Activated CD4-positive, alpha-beta T cell treated with anti-CD3 and anti-CD28 coated beads, Interleukin-2, amount 50 U/mL, for 16 hours (primary cell): ENCODE measurements around the gene CLBA1.
"Not testable (repeated sequence)": the region's sequence is repeated elsewhere in the genome, so short reads cannot be mapped to it uniquely, and the experiment has no call there.

Source experiments
- DNase-seq: peaks from one replicate; pipeline ENCODE4 v3.0.0-alpha.2; 2020

Gene CLBA1

DNA sequence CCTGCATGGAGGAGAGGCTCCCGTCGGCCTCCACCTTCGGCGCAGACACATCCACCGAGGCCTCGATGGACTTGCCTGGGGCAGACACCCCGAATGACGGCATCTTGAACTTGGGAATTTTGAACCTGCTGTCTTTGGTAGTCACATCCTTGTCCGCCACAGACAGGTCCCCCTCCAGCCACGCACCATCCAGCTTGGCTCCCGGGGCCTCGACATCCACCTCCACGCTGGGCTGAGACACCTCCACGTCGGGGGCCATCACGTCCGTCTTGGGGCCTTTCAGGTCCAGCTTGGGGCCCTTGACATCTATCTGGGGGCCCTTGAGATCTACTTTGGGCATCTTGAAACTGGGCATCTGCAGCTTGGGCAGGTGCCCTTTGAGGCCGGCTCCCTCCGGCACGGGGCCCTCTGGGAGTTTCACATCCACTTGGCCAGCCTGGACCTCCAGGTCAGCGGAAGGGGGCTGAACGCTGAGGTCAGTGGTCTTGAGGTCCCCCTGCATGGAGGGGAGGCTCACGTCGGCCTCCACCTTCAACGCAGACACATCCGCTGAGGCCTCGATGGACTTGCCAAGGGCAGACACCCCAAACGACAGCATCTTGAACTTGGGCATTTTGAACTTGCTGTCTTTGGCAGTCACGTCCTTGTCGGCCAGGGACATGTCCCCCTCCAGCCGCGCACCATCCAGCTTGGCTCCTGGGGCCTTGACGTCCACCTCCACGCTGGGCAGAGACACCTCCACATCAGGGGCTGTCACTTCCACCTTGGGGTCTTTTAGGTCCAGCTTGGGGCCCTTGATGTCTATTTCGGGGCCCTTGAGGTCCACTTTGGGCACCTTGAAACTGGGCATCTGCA, 37.5 kb upstream of the CLBA1 start:
- DNase-seq, result not testable (repeated sequence)

DNA sequence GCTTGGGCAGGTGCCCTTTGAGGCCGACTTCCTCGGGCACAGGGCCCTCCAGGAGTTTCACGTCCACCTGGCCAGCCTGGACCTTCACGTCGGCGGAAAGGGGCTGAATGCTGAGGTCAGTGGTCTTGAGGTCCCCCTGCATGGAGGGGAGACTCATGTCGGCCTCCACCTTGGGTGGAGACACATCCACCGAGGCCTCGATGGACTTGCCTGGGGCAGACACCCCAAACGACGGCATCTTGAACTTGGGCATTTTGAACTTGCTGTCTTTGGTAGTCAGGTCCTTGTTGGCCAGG, 36.9 kb upstream of the CLBA1 start:
- no peak for DNase-seq

DNA sequence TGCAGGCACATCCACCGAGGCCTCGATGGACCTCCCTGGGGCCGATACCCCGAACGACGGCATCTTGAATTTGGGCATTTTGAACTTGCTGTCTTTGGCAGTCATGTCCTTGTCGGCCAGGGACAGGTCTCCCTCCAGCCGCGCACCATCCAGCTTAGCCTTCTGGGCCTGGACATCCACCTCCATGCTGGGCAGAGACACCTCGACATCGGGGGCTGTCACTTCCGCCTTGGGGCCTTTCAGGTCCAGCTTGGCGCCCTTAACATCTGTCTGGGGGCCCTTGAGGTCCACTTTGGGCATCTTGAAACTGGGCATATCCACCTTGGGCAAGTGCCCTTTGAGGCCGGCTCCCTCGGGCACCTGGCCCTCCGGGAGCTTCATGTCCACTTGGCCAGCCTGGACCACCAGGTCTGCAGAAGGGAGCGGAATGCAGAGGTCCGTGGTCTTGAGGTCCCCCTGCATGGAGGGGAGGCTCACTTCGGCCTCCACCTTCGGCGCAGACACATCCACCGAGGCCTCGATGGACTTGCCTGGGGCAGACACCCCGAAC, 36.1 kb upstream of the CLBA1 start:
- not testable (repeated sequence) for DNase-seq

DNA sequence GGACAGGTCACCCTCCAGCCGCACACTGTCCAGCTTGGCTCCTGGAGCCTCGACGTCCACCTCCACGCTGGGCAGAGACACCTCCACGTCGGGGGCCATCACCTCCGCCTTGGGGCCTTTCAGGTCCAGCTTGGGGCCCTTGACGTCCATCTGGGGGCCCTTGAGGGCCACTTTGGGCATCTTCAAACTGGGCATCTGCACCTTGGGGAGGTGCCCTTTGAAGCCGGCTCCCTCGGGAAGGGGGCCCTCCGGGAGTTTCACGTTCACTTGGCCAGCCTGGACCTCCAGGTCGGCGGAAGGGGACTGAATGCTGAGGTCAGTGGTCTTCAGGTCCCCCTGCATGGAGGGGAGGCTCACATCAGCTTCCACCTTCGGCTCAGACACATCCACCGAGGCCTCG, 35.6 kb upstream of the CLBA1 start:
- no peak for DNase-seq

DNA sequence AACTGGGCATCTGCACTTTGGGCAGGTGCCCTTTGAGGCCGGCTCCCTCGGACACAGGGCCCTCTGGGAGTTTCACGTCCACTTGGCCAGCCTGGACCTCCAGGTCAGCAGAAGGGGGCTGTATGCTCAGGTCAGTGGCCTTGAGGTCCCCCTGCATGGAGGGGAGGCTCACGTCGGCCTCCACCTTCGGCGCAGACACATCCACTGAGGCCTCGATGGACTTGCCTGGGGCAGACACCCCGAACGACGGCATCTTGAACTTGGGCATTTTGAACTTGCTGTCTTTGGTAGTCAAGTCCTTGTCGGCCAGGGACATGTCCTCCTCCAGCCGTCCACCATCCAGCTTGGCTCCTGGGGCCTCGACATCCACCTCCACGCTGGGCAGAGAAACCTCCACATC, 34.9 kb upstream of the CLBA1 start:
- DNase-seq, result not testable (repeated sequence)

DNA sequence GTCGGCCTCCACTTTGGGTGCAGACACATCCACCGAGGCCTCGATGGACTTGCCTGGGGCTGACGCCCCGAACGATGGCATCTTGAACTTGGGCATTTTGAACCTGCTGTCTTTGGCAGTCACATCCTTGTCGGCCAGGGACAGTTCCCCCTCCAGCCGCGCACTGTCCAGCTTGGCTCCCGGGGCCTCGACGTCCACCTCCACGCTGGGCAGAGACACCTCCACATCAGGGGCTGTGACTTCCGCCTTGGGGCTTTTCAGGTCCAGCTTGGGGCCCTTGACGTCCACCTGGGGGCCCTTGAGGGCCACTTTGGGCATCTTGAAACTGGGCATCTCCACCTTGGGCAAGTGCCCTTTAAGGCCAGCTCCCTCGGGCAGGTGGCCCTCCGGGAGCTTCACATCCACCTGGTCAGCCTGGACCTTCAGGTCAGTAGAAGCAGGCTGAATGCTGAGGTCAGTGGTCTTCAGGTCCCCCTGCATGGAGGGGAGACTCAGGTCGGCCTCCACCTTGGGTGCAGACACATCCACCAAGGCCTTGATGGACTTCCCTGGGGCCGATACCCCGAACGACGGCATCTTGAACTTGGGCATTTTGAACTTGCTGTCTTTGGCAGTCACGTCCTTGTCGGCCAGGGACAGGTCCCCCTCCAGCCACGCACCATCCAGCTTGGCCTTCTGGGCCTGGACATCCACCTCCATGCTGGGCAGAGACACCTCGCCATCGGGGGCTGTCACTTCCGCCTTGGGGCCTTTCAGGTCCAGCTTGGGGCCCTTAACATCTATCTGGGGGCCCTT, 33.5 kb upstream of the CLBA1 start:
- not testable (repeated sequence) for DNase-seq

DNA sequence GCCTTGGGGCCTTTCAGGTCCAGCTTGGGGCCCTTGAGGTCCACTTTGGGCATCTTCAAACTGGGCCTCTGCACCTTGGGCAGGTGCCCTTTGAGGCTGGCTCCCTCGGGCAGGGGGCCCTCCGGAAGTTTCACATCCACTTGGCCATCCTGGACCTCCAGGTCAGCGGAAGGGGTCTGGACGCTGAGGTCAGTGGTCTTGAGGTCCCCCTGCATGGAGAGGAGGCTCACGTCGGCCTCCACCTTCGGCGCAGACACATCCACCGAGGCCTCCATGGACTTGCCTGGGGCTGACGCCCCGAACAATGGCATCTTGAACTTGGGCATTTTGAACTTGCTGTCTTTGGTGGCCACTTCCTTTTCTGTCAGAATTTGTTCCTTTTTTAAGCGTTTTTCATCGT, 32.5 kb upstream of the CLBA1 start:
- DNase-seq, result no peak

DNA sequence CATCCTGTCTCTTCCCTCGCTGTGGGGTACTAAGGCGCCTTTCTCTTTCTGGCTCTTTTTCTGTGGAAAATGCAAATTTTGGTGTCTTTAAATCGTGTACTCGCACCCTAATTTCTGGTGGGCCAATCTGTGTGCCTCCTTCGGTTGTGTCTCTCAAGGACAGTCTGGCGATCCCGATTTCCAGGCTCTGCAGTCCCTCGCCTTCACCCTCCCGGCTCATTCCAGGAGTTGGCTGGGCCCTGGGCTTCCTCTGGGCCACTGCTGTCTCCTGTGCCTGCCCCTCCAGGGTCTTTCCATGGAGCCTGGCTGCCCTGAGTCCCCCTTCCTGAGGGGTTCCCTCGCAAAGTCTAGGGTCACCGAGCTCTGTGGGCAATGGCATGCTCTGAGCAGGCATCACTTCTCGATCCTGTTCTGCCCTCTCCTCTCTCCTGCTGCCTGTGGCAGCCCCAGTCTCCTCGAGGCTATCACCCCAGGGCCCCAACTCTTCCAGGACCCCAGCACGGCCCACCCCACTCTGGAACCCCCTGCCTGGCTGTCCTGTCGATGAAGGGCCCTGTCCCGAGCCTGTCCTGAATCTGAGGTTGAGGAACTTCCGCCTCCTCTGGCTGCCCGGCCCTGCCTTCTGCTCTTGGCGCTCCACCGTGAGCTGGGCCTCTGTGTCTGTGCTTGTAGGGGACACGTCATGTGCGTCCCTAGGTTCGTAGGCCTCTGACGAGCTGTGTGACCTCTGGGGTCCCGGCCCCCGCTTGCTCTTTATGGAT, 31.5 kb upstream of the CLBA1 start:
- no peak for DNase-seq

DNA sequence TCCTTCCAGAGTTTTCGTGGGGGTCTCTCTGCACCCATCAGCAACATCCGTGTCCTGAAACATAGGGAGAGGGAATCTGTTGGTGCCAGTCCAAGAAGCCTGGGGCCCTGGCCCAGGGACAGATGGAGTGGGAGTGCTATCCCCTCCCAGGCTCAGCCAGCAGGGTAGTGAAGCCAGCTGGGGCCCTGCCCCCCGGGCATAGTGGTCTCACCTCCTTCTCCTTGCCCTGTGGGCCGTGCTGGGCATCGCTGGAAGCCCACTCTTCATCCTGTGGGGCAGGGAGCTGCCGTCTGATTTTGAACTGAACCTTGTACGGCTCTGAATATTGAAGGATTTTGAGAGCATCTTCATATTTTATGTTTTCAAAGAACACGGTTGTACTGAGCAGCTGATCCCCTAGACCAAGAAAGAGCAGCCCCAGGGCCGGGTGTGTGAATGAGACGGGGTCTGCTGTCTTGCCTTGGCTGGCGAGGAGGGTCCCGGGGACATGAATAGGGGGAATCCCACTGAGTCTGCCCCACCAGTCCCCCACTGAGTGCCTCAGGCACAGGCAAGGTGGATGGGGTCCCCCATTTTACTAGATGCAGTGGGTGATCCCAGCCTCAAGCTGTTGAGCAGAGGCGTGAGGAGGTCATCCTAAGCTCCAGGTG, 30.7 kb upstream of the CLBA1 start:
- DNase-seq, result no peak

DNA sequence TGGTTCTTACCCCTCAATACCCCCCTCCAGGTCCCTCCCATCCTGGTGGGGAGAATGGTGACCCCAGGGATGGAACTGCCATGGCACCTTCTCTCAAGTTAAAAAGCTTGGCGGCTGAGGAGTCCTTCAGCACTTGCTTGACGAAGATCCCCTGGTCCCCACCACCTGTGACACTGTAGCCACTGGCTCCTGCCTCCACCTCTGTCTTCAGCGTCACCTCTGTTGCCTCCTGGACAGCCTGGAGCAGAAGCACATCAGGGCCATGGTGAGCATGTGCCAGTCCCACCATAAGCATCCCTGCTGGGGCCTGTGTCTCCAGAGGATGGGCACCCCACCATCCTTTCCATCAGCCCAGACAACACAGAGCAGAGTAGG, 30.2 kb upstream of the CLBA1 start:
- DNase-seq, result no peak

DNA sequence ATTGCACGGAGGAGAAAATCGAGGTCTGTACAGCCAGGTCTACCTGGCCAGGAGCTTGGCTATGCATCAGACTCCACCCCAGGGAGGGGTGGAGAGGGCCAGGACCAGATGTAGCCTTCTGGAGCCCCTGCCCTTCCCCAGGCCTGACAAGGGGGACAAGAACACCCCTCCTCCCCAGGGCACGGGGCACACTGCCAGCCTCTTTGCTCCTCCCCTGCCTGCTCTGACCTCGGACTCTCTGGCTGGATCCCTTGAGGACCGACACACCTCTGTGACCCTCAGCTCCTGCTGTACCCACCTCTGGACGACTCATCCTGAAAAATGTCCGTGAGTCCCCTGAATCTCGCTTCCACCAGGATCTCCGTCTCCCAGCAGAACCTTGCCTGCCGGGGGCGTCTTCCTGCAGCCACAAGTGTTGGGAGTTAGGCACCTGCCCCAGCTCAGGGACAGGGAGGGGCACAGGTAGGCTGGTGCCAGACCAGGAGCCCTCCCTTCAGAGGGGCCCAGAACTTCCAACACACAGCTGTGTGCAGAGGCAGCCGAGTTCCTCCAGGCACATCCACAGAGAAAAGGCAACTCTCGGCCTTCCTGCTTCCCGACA, 29.2 kb upstream of the CLBA1 start:
- DNase-seq, result no peak

DNA sequence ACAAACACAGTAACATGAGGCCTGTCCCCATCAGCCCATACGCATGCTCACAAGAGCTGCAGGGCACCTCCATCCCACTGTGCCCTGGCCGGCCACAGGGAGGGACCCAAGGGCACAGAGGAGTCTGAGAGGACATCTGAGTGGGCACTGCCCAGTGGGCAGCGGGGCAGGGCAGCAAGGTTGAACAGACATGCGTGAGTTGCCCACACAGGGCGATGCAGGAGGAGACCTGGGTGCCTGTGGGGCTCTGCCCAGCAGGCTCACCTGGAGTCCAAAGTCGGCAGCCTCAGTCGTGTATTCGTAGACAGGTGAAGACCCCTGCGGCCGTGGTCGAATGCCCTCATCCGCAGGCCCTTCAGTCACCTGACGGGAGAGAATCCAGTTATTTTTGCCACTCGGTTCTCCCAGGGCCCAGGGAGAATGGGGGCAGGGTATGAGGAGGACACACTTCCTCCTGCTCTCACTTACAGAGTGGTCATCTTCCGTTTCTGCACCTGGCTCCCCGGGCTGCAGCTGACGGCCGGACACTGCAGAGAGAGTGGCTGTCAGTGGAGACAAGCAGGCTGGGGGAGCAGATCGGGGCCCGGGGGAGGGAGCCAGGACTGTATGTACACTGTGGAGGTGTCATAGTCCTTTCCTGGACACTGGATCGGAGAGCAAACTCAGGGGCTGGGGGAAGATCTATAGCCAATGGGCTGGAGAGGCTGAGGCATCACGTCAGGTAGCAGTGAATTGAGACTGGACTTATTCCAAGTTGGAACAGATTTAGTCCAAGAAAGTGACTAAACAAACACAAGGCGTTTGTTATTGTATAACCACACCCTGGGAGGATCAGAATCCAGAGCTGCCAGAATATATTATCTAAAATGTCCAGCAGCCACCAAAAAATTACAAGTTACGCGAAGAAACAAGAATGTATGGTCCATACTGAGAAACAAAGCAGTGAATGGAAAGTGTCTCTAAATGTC, 28.2 kb upstream of the CLBA1 start:
- no peak for DNase-seq

DNA sequence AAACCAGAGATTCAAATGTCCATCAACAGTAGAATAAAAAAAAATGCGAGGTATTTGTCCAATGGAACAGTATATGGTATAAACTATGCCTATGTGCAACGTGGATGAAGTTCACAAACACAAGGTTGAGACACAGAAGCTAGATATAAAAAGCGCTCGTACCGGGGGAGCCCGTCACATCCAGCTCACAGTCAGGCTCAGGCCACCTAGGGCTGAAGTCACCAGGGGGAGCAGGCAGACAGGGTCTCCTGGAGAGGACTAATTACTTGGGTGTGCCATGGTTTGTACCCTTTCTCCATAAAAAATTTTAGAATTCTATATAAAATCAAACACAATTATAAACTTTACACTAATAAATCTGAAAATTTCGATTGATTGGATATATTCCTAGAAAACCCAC, 21.0 kb upstream of the CLBA1 start:
- no peak for DNase-seq

DNA sequence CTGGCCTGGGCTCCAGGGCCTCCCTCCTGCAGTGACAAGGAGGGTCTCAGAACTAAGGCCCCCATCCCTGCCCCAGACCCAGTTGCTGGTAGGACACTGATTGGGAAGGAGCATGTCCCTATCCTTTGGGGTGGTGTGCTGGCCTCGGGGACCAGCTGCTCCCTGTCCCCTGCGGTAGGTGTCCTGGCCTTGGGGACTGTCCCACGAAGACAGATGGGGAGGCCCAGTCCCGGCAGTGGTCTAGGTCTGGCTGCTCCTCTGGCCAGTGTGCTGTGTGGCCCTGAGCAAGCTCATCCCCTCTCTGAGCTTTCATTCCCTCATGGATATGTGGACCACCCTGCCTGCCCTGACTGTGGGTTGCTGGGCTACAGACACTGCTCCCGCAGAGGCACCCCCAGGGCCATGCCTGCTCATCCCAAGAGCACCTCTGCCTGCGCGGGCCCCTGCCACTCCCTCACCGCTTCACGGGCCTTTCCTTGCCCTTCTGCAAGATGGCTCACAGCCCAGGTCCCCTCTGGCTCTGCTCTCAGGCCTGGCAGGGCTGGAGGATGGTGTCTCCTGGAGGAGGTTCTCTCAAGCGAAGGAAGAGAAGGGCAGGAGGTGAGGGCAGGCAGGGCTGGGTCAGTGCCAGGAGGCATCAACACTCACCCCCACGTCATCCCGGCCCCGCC, 19.9 kb upstream of the CLBA1 start:
- no peak for DNase-seq

DNA sequence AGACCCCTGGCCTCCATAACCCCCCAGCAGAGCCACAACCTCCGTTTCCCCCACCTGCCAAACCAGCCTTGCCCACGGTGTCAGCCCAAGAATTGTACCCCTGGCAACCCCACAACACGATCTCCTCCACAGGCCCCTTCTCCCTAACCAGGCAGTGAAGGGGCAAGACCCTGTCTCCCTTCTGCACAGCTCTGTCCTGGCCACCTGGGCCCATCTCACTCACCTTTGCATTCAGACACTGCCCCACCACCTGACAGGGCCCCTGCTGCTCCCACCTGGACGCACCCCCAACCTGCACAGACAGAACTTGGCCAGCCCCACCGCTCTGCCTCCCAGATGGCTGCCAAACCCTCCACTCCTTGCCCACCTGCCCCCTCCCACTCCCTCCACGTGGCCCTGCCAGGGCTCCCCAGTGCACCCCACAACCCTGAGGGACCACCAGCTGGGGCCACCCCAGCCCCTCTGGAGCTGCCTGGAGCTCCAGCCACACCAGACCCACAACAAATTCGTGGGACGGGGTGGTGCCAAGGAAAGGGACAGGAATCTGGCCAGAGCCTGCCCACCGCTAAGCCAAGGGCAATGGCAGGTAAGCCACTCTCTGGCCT, 19.2 kb upstream of the CLBA1 start:
- no peak for DNase-seq

DNA sequence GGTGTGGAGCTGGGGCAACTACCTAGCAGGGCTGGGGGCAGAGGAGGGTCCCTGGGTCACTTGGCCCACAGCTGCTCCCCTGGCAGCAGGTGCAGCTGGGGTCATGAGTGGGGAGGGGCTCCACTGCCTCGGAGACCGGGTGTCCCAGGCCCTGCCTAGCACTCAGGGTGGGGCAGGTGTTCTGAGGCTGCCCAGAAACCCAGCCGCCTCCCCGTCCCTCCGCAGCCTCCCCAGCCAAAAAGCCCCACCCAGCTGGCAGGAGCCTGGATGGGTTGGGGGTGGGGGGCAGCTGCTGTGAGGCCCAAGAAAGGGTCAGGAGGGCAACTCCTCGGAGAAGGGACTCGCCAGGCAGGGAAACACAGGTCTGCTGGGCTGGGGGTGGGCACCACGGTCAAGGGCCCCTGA, 18.6 kb upstream of the CLBA1 start:
- DNase-seq, result no peak

DNA sequence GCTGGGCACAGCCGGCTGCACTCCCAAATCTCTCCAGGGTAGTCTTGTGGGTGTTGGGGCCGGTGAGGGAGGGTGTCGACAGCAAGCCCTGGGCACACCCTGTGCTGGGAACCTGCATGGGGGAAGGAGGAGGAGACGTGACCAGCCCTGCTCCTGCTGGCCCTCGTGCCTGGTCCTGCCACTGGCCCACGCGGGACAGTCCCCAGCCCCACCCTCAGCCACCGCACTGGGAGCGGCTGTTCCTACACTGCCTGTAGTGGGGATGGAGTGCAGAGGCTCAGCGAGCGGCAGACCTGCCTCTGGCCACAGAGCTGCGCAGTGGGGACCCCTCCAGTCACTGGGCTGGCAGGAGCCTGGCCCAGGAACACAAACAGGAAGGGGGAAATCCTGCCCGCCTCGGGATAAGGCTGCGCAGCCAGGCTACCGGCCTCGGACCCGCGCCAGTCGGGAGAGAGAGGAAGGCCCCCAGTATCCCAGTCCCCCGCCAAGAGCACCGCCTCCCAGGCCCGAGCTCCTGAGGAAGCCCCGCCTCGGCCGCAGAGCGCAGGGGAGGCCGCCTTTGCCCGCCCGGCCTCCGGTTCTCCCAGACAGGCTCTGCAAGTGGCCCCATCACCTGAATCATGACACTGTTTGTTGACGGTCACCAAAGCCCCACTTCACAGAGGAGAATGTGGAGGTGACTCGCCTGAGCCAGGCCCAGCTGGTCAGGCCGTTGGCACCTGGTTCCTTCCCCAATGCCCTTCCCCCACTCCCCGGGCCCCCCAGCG, 18.0 kb upstream of the CLBA1 start:
- DNase-seq, result no peak

DNA sequence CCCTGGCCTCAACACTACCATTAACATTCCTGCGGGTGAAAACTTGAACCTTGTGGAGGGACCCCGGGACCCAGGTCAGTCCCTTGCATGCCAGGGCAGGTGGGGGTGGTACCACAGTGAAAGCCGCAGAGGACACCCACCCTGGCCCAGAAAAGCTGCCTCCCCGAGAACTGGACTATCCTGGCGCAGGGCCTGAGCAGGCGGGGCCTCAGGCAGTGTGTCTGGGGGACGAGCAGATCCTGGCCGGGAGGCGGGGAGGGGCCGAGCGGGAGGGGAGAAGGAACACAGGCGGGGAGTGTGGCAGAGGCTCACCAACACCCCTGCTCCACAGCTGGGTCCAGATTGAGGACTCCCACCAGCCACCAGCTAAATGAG, 17.4 kb upstream of the CLBA1 start:
- DNase-seq, result no peak
